HCT116 (cell line): ENCODE data around the gene CRK. TPM values are rescaled to one million over a fixed set of nuclear protein-coding genes. Genes with fewer than 3 reads are reported as not detected.

ENCODE experiments used
- ATAC-seq: fragments of 200-7000 bp; cut with Tn5 transposase; 2 replicates; pipeline ENCODE4 v1.9.1; 2020; ENCODE audit warnings: mild to moderate bottlenecking, moderate library complexity
- BruUV-seq: library from RNA; stranded (reverse); fragments of 400-500 nt; replicated peaks from 2 replicates; lab custom pipeline; 2021; lab: Mats Ljungman, UMichigan
- CTCF ChIA-PET: fragments of 300-600 bp; sonication (Branson Sonifier 250); formaldehyde crosslinking; loops from one replicate; lab custom pipeline; 2021; ENCODE audit warnings: antibody characterized with exemption; lab: Charles Lee
- POLR2A ChIA-PET: fragments of 300-600, 350-600 bp; sonication (Branson Sonifier 250); formaldehyde crosslinking; loops from one replicate; lab custom pipeline; 2021; ENCODE audit warnings: antibody characterized with exemption; lab: Charles Lee
- RAD21 ChIA-PET, 2 experiments: fragments of 300-600 bp; sonication (Branson Sonifier 250); formaldehyde crosslinking; loops; one replicate each; lab custom pipeline; 2023; ENCODE audit warnings: low total read pairs in 2 of 2; ENCODE audit not compliant: uncharacterized antibody in 2 of 2, unreplicated experiment in 2 of 2, low non-redundant PET in 1 of 2; lab: Charles Lee
- DNase-seq: peaks from one replicate; pipeline ENCODE4 v3.0.0-alpha.2; 2010; ENCODE audit warnings: low read depth, low spot score
- H2AFZ ChIP-seq: fragments of 200-600 bp; shearing (Covaris generic), sonication (generic); 2 replicates; pipeline ENCODE4 v1.6.1; 2017; ENCODE audit warnings: low read depth, mixed run types, mixed read lengths, antibody characterized with exemption, low read length; ENCODE audit not compliant: poor library complexity, severe bottlenecking
- H3K27ac ChIP-seq: 2 replicates; pipeline ENCODE4 v1.5.1; 2012; ENCODE audit warnings: low read depth, low read length
- H3K27me3 ChIP-seq: fragments of 200-600 bp; sonication (generic); 2 replicates; pipeline ENCODE4 v1.6.1; 2016; ENCODE audit warnings: mixed run types, low read length, mixed read lengths; ENCODE audit not compliant: insufficient read depth
- H3K36me3 ChIP-seq, 2 experiments: fragments of 200-500 bp in 1 of 2; fragments of 200-600 bp in 1 of 2; sonication (Bioruptor generic) in 1 of 2; sonication (generic) in 1 of 2; 2 replicates each; pipeline versions ENCODE4 v1.5.1 to v1.6.1; 2014 to 2016; ENCODE audit warnings: low read length in 2 of 2, inconsistent platforms in 1 of 2, mixed read lengths in 1 of 2, mixed run types in 1 of 2; ENCODE audit not compliant: insufficient read depth in 2 of 2, control insufficient read depth in 1 of 2
- H3K4me1 ChIP-seq, 2 experiments: fragments of 200-600 bp in 1 of 2; sonication (generic) in 1 of 2; 2 replicates each; pipeline versions ENCODE4 v1.5.1 to v1.6.1; 2012 to 2017; ENCODE audit warnings: low read length in 2 of 2, inconsistent platforms in 1 of 2, mild to moderate bottlenecking in 1 of 2, mixed read lengths in 1 of 2, mixed run types in 1 of 2, moderate library complexity in 1 of 2; ENCODE audit not compliant: insufficient read depth in 2 of 2, control insufficient read depth in 1 of 2
- H3K4me2 ChIP-seq: fragments of 200-600 bp; sonication (generic); 2 replicates; pipeline ENCODE4 v1.6.1; 2017; ENCODE audit warnings: mixed run types, low read length, mixed read lengths
- H3K4me3 ChIP-seq, 2 experiments: fragments of 200-600 bp in 1 of 2; sonication (generic) in 1 of 2; replicated peaks in 1 of 2; 2 replicates each; pipeline ENCODE4 v1.5.1; 2011 to 2016; ENCODE audit warnings: low read length in 2 of 2, control low read depth in 1 of 2, low read depth in 1 of 2, mild to moderate bottlenecking in 1 of 2, mixed read lengths in 1 of 2, mixed run types in 1 of 2
- H3K79me2 ChIP-seq: fragments of 200-600 bp; sonication (generic); 2 replicates; pipeline ENCODE4 v1.6.1; 2017; ENCODE audit warnings: mild to moderate bottlenecking, mixed run types, low read length, moderate library complexity, mixed read lengths; ENCODE audit not compliant: insufficient read depth
- H3K9ac ChIP-seq: fragments of 200-600 bp; sonication (generic); 2 replicates; pipeline ENCODE4 v1.6.1; 2016; ENCODE audit warnings: low read length, mixed read lengths
- H3K9me2 ChIP-seq: fragments of 200-600 bp; sonication (generic), shearing (Covaris generic); 2 replicates; pipeline ENCODE4 v1.6.1; 2017; ENCODE audit warnings: mixed run types, mild to moderate bottlenecking, moderate library complexity; ENCODE audit not compliant: insufficient read depth
- H3K9me3 ChIP-seq, 2 experiments: fragments of 200-500 bp in 1 of 2; fragments of 200-600 bp in 1 of 2; sonication (Bioruptor generic) in 1 of 2; sonication (generic) in 1 of 2; 2 replicates each; pipeline ENCODE4 v1.6.1; 2014 to 2017; ENCODE audit warnings: low read length in 2 of 2, mixed read lengths in 2 of 2, inconsistent platforms in 1 of 2, low read depth in 1 of 2, mild to moderate bottlenecking in 1 of 2, mixed run types in 1 of 2, moderate library complexity in 1 of 2; ENCODE audit not compliant: control insufficient read depth in 1 of 2, insufficient read depth in 1 of 2
- H4K20me1 ChIP-seq: fragments of 200-600 bp; sonication (generic), shearing (Covaris generic); 2 replicates; pipeline ENCODE4 v1.6.1; 2017; ENCODE audit warnings: mixed run types, mild to moderate bottlenecking, moderate library complexity; ENCODE audit not compliant: insufficient read depth
- CTCF ChIP-seq, 3 experiments: fragments of 200-600 bp in 1 of 3; sonication (generic) in 1 of 3; IDR thresholded peaks in 2 of 3; conservative IDR thresholded peaks in 1 of 3; 2 replicates each; pipeline ENCODE4 v1.5.1; 2012 to 2017; ENCODE audit warnings: low read depth in 2 of 3, low read length in 2 of 3, antibody characterized with exemption in 1 of 3, borderline replicate concordance in 1 of 3, control low read depth in 1 of 3, mild to moderate bottlenecking in 1 of 3, mixed read lengths in 1 of 3, mixed run types in 1 of 3, moderate library complexity in 1 of 3; ENCODE audit not compliant: insufficient read depth in 1 of 3
- EZH2 ChIP-seq: fragments of 200-600 bp; sonication (generic); IDR thresholded peaks from 2 replicates; pipeline ENCODE4 v1.6.1; 2017; ENCODE audit warnings: antibody characterized with exemption, mixed run types
- JUND ChIP-seq: IDR thresholded peaks from 2 replicates; pipeline ENCODE4 v1.6.1; 2012
- POLR2AphosphoS5 ChIP-seq: IDR thresholded peaks from 2 replicates; pipeline ENCODE4 v1.6.1; 2011; ENCODE audit warnings: mild to moderate bottlenecking, low read depth, low read length, moderate library complexity
- RAD21 ChIP-seq: IDR thresholded peaks from 2 replicates; pipeline ENCODE4 v1.6.1; 2012; ENCODE audit warnings: low read depth, mild to moderate bottlenecking
- REST ChIP-seq: IDR thresholded peaks from 2 replicates; pipeline ENCODE4 v1.6.1; 2012; ENCODE audit warnings: low read depth
- SIN3A ChIP-seq: IDR thresholded peaks from 2 replicates; pipeline ENCODE4 v1.6.1; 2012; ENCODE audit warnings: low read depth
- SRF ChIP-seq: IDR thresholded peaks from 2 replicates; pipeline ENCODE4 v1.6.1; 2012; ENCODE audit warnings: low read depth
- TCF7L2 ChIP-seq: IDR thresholded peaks from 2 replicates; pipeline ENCODE4 v1.7.0; 2011; ENCODE audit warnings: borderline replicate concordance, inconsistent platforms; ENCODE audit not compliant: insufficient read depth, insufficient read length; ENCODE audit errors: extremely low read depth
- ZBTB33 ChIP-seq: IDR thresholded peaks from 2 replicates; pipeline ENCODE4 v1.6.1; 2011; ENCODE audit warnings: mild to moderate bottlenecking, low read length, moderate library complexity; ENCODE audit not compliant: insufficient replicate concordance; ENCODE audit errors: extremely low read depth
- ZFX ChIP-seq: fragments of 450-650 bp; IDR thresholded peaks from 2 replicates; pipeline ENCODE4 v1.6.1; 2017
- intact Hi-C: fragments of 100-400 bp; cut with micrococcal nuclease; formaldehyde crosslinking; loops from 2 replicates; pipeline ENCODE4 v1.10.0; 2022
- total RNA-seq: library from RNA; stranded (reverse); gene quantifications from one replicate; pipeline ENCODE4 v1.2.1, GENCODE V29; 2021; ENCODE audit not compliant: unreplicated experiment
- TF ChIP-seq, protein P1 (sequence below): IDR thresholded peaks from 2 replicates; pipeline ENCODE4 v1.6.1; 2012

CRK gene
- total RNA-seq, 1 experiment from 2014 or later = 55.5 TPM

DNA sequence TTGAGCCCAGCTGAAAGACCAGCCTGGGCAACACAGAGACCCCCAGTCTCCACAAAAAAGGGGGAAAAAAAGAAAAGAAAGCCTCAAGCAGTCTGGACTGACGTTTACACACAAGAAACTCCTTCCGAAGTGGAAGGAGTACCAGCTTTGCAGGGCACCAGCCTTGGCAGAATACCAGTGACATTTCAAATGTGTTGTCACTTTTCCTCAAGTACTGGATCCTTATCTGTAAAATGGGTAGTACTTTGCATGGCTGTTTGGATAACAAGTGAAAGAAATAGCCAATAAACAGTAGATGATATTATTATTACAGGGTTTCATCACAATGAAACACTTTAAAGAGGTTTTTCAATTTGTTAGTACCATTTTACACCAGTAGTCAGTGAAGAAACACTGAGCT, 70.2 kb downstream of the CRK start:
- no peak overlapping the region for H3K4me2 ChIP-seq
- BruUV-seq = no TSS peak
- no peak for TF ChIP-seq ZBTB33
- no peak for TF ChIP-seq RAD21
- TF ChIP-seq ZFX = no peak
- TF ChIP-seq CTCF (IDR thresholded peaks at IDR 0.05 in 2 of 3, conservative IDR thresholded peaks at IDR 0.05 in 1 of 3; ENCODE audit: borderline replicate concordance in 1 of 3, insufficient read depth in 1 of 3, low read depth in 2 of 3, low read length in 2 of 3) = no peak
- TF ChIP-seq SIN3A = no peak
- no peak for TF ChIP-seq REST
- no peak; the same call in 1 of the 2 replicates for TF ChIP-seq POLR2AphosphoS5
- TF ChIP-seq, protein P1, sequence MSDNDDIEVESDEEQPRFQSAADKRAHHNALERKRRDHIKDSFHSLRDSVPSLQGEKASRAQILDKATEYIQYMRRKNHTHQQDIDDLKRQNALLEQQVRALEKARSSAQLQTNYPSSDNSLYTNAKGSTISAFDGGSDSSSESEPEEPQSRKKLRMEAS = no peak
- TF ChIP-seq TCF7L2 = no peak
- TF ChIP-seq SRF = no peak
- no peak for TF ChIP-seq JUND
- TF ChIP-seq EZH2 = no peak
- TF ChIP-seq, all 23 proteins: peak for 0
- peaks cover 99% of the 10 kb centered on the region for H3K79me2 ChIP-seq
- CTCF ChIA-PET = interaction anchor here (3.8 kb wide), 1 partner anchor 20 kb away, joined by 13 read pairs; no protein-coding TSS in a partner anchor
- intact Hi-C loops = no loop called here
- H3K27ac ChIP-seq = no peak overlapping the region
- no peak for ATAC-seq
- DNase-seq = no peak
- H3K4me3 ChIP-seq = no peak overlapping the region
- H3K9me3 ChIP-seq = no peaks in the 10 kb centered on the region
- RAD21 ChIA-PET = no interaction called here
- no peaks in the 10 kb centered on the region for H3K27me3 ChIP-seq
- H3K4me1 ChIP-seq = peaks cover 33 to 76% of the 10 kb centered on the region in 2 experiments
- no peak overlapping the region for H2AFZ ChIP-seq
- H3K36me3 ChIP-seq = no peaks in the 10 kb centered on the region
- POLR2A ChIA-PET = interaction anchor here (1.0 kb wide), 1 partner anchor 12 kb away, joined by 3 read pairs; no protein-coding TSS in a partner anchor
- no peak overlapping the region for H3K9ac ChIP-seq
- H3K9me2 ChIP-seq = no peaks in the 10 kb centered on the region
- H4K20me1 ChIP-seq = peaks cover 59% of the 10 kb centered on the region
